SIG-M5 treated with dmso at 0.1 percent for 504 hours (cell line): ENCODE data around the gene SORCS2.

Source experiments
- DNase-seq: peaks from one replicate; lab custom pipeline; 2025; ENCODE audit not compliant: unreplicated experiment; lab: John Stamatoyannopoulos, UW

The SORCS2 gene

DNA sequence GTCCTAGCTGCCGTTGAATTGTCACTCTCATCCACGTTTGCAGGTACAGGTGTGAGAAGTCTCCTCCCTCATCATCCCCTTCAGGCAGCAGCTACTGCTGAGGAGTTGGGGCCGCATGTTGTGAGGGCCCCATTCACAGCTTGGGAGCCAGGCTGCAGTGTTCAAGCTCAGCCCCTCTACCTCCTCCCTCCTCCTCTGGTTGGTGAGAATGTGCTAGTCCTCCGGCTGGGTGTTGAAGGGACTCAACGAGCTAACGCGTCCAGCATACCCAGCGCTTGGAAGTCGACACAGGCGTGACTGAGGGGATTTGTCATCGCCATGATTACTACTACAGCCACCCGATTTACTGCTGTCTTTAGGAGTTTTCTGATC lies 324.4 kb downstream of the SORCS2 start:
- DNase-seq: no peak

- DNase-seq: no peak
Observed at GRCh38 chr4:7518871-7519637, 326.7 kb downstream of the SORCS2 start.

DNA sequence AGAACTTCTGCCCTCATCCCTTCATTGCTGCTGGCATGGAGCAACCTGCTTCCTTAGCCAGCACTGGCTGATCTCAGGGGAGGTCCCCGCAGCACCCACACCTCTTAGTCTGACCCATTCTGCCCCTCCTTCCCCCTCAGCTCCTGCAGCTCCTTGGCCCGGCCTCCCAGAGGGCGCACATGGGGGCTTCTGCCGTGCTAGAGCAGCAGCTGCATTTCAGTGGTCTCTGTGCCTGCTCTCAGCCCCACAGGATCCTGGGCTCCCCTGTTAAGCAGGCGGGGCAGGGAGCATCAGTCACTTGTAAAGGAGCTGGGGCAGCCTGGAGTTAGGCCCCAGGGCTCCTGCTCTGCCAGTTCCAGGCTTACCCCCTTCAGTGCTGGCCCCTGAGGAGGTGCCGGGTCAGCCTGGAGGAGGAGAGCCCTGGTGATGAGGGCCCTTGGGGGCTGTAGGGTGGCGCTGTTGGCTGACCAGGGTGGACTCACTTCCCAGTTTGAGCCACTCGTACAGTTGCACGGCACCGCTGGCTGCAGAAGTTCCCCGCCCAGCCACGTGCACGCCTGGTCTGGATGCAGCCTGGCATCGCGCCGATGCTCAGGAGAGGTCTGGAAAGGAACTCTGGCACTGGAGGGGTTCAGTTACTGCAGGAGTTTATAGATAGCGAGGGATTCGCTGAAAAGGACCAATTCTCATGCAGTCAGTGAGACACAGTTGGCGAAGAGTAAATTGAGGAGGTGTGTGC lies 327.5 kb downstream of the SORCS2 start:
- no peak for DNase-seq

DNA sequence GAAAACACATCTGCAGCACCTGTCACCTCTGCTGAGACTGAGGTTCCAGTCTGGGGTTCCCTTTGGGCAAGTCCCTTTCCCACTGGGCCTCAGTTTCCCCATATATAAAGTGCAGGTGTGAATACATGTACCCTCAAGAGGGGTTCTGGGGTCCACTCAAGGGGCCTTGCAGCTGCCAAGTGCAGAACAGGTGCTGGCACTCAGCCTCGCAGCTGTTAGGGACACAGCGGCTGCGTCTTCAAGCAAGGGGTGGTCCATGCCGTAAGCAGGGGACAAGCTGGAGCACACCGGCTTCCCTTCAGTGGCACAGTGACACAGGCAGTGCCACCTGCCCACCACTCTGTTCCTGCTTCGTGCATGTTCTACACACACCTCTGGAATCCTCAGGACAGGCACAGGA lies 329.3 kb downstream of the SORCS2 start:
- DNase-seq: no peak

GRCh38 chr4:7522452-7523220 lies 330.3 kb downstream of the SORCS2 start:
- no peak for DNase-seq

DNA sequence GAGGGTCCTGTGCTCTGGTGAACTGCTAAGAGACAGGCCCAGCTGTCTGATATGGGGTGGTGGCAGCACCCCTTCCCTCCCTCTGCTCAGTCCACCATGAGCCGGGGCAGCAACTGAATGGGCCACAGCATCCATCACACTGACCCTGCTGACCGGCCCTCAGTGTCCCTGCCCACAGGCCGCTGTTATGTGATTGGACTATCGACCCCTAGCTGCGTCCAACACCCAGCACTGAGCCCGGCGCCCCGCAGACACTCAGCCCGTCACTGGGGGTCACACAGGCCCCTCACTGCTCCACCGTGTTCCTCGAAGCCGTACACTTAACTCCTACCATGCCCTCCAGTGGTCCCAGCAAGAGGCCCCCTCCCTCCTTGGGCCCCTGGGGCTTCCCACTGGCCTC lies 331.2 kb downstream of the SORCS2 start:
- no peak for DNase-seq

DNA sequence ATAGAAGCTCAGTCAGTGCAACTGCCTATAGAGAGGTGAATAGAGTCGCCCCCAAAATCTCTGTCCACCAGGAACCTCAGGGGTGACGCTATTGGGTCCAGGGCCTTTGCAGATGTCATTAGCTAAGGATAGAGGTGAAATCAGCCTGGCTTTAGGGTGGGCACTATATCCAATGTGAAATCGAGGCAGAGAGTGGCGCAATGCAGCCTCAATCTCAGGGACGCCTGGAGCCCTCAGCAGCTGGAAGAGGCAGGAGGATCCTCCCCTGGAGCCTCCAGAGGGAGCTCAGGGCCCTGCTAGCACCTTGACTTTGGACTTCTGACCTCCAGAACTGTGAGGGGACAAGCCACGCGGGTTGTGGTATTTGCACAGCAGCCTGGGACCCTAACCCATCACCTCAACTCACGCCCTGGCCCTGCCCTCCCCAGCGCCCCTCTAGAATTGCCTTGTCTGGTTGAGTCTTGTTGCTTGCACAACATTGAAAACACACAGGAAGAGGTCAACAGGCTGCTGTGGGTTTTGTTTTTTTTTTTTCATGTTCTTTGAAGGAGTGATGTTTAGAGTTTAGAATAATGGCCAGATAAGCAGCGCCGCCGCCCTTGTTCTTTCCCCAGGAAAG lies 331.8 kb downstream of the SORCS2 start:
- no peak for DNase-seq

GRCh38 chr4:7524843-7525242 lies 332.5 kb downstream of the SORCS2 start:
- no peak for DNase-seq

- no peak for DNase-seq
Observed at GRCh38 chr4:7526491-7526890, 334.2 kb downstream of the SORCS2 start.

DNA sequence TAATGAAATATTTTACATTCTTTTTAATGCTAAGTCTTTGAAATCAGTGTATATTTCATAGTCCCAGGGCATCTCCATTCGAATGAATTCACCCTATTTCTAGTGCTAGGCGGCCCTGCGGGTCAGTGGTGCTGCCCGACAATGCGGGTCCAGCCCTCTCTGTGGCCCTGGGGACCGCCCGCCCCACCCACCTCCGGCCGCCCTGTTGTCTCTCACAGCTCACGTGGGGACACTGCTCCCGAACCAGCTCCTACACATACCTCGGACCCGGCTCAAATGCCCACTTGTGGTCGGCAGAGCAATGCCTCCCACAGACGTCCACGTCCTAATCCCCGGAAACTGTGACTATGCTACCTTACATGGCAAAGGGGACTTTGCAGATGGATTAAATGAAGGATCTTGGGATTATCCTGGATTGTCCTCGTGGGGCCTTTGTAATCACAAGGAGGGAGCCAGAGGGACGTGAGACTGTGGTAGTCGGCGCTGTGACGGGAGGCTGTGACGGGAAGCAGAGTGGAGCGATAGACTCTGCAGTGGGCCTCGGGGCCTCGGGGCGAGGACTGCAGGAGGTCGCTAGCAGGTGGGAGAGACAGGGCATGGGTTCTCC lies 334.7 kb downstream of the SORCS2 start:
- no peak for DNase-seq

- no peak for DNase-seq
Observed at GRCh38 chr4:7529368-7530080, 337.2 kb downstream of the SORCS2 start.

DNA sequence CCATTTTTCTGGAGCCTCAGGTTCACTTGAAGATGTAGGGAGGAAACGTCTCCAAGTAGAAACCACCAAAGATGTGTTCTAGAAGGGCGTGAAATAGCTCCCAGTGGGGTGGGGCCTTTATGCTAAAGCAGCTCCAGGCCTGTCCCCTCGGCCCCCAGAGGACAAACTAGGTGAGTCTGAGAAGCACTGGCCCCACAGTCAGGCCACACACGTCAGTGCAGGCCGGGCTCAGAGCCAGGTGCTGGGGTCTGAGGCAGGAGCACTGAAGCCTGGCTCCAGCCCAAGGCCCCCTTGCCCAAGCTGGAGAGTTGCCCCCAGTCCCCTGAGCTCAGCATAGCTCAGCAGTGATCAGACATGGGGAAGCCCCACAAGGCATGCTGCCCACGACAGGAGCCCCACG lies 337.7 kb downstream of the SORCS2 start:
- no peak for DNase-seq

DNA sequence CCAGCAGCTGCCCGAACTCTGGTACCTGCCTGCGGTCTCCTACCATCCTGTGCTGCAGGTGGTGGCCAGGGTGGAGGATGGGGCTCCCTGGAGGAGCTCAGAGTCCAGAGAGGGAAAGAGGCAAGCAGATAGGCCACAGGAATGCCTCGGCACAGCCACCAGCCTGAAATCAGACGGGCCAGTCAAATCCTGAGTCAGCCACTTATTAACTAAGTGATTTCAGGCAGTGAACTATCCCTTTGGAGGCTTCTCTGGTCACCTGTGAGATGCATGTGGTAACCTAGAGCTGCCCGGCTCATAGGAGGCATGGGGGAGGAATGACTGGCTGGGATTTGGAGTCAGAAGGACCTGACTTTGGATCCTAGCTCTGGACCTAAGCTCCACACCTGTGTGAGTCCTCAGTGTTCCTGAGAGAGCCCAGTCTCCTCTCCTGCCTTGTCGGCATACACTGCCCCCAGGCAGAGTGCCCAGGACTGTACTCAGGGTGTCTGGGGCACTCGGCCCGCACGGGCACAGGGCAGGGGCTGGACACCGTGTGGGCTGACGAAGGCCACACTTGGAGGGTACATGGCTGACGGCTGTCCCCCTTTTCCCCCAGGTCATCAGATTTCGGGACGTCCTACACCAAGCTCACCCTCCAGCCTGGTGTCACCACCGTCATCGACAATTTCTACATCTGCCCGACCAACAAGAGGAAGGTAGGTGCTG lies 338.7 kb downstream of the SORCS2 start:
- DNase-seq: no peak

DNA sequence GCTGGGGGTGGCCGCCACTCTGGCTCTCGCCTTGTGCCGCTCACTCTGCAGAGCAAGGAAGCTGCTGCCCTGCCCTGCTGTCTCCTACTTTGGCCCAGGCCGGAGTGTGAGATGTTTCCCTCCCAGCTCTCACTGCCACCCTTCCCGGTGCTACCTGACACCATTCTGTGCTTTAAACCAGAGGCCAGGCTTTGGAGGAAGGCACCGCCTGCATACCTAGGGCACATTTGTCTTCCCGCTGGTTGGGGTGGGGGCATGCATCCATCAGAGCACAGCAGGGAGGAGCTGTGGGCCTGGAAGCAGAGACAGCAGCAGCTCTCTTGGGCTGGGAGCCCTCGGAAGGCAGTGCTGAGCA lies 339.3 kb downstream of the SORCS2 start:
- no peak for DNase-seq

DNA sequence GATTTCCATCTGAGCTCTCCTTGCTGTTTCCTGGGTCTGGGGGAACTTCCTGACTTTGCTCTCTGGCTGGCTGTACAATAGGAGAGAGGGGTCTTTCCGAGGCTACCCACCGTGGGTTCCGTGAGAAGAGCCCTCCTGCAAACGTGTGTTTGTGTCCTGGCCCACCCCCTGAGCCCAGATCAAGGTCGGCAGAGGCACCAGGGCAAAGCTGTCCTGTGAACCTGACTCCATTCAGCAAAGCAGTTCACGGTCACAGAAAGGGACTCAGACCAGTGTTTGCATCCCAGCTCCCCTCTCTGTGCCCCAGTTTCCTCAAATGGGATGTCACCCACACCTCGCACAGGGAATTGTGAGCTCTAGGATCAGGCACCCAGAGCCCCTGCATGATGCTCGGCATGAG lies 339.7 kb downstream of the SORCS2 start:
- DNase-seq: no peak

DNA sequence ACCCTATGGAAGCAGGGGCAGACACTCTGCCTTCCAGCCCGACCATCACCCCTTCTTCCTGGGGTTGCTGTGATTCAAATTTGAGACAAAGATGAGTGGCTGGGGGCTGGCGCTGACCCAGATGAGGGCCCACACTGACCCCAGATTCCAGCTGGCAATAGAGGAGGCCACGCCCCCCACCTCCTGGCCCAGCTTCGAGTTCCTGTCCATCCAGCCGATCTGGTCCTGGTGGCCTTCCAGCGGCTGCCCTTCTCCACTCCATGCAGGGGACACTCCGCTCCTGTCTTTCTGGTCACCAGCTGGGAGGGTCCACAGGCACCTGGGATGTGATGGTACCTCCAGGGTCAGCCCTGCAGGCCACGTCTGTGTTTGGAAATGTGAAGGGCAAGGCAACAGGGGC lies 340.9 kb downstream of the SORCS2 start:
- DNase-seq: no peak

GRCh38 chr4:7535094-7535493 lies 342.8 kb downstream of the SORCS2 start:
- DNase-seq: no peak

GRCh38 chr4:7535619-7536018 lies 343.3 kb downstream of the SORCS2 start:
- no peak for DNase-seq

DNA sequence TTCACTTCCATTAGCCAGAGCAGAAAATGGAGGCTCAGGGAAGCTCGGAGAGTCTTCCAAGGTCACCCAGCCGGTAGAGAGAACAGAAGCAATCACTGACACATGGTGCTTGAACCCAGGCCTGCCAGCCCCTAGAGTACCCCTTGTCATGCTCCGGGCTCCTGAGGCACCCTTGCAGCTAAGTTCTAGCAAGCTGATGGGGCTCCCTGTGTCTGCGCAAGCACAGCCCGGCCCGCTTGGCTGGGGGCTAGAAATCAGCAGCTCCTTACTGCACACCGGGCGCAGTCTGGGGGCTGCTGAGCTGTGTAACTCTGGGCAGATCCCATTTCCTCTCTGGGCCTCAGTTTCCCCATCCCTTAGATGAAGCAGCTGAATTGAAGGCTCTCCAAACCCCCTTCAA lies 344.5 kb downstream of the SORCS2 start:
- DNase-seq: no peak

GRCh38 chr4:7537853-7538400 lies 345.6 kb downstream of the SORCS2 start:
- DNase-seq: no peak
